Activated T-helper 1 cell treated with Interleukin-2 at 50 U/mL for 16 hours (primary cell): ENCODE data around the gene KLHL29.

Experiments used
- DNase-seq: peaks from one replicate; pipeline ENCODE4 v3.0.0-alpha.2; 2020; ENCODE audit warnings: low read depth

Gene KLHL29

GRCh38 chr2:23550553-23550952, 165.6 kb downstream of the KLHL29 start:
- no peak for DNase-seq

GRCh38 chr2:23551875-23552274, 166.9 kb downstream of the KLHL29 start:
- DNase-seq = no peak

- no peak for DNase-seq
Observed at GRCh38 chr2:23553561-23553960, 168.6 kb downstream of the KLHL29 start.

- DNase-seq = no peak
Observed at GRCh38 chr2:23554054-23554697, 169.2 kb downstream of the KLHL29 start.

- no peak for DNase-seq
Observed at GRCh38 chr2:23555944-23556343, 171.0 kb downstream of the KLHL29 start.

- DNase-seq = no peak
Observed at GRCh38 chr2:23556929-23557328, 171.9 kb downstream of the KLHL29 start.

- DNase-seq = no peak
Observed at GRCh38 chr2:23557455-23557854, 172.5 kb downstream of the KLHL29 start.

GRCh38 chr2:23559561-23560239, 174.7 kb downstream of the KLHL29 start:
- no peak for DNase-seq

GRCh38 chr2:23561088-23561487, 176.1 kb downstream of the KLHL29 start:
- DNase-seq = no peak

- no peak for DNase-seq
Observed at GRCh38 chr2:23561544-23561943, 176.6 kb downstream of the KLHL29 start.

- no peak for DNase-seq
Observed at GRCh38 chr2:23562143-23562542, 177.2 kb downstream of the KLHL29 start.

- DNase-seq = no peak
Observed at GRCh38 chr2:23563151-23563550, 178.2 kb downstream of the KLHL29 start.

GRCh38 chr2:23563673-23564614, 179.0 kb downstream of the KLHL29 start:
- no peak for DNase-seq

GRCh38 chr2:23564615-23564960, 179.6 kb downstream of the KLHL29 start:
- no peak for DNase-seq

GRCh38 chr2:23565374-23565773, 180.4 kb downstream of the KLHL29 start:
- no peak for DNase-seq

GRCh38 chr2:23565814-23566213, 180.8 kb downstream of the KLHL29 start:
- DNase-seq = no peak

GRCh38 chr2:23566241-23567142, 181.5 kb downstream of the KLHL29 start:
- no peak for DNase-seq

- DNase-seq = no peak
Observed at GRCh38 chr2:23567161-23567756, 182.3 kb downstream of the KLHL29 start.

GRCh38 chr2:23568211-23568610, 183.2 kb downstream of the KLHL29 start:
- no peak for DNase-seq

- DNase-seq = no peak
Observed at GRCh38 chr2:23568626-23569190, 183.7 kb downstream of the KLHL29 start.

GRCh38 chr2:23569761-23570365, 184.9 kb downstream of the KLHL29 start:
- DNase-seq = no peak
